Endometrial microvascular endothelial cells (primary cell): ENCODE results near the gene GABARAP. TPM values are rescaled to one million over a fixed set of nuclear protein-coding genes. Genes with fewer than 3 reads are reported as not detected.

ENCODE experiments used
- in situ Hi-C: cut with HindIII; loops from 2 replicates; pipeline ENCODE4 v1.10.0; 2017; ENCODE audit warnings: low sequenced_read_pairs, low pct_unique_long_range_greater_than_20kb; ENCODE audit errors: inconsistent ontology term
- total RNA-seq: library from RNA; depleted of rRNA; stranded (reverse); fragments of >200 nt; gene quantifications from one replicate; pipeline ENCODE4 v1.2.3, GENCODE V29; 2015; ENCODE audit errors: inconsistent ontology term

GABARAP gene
- total RNA-seq, 1 donor from 2014 or later, result 154 TPM

DNA sequence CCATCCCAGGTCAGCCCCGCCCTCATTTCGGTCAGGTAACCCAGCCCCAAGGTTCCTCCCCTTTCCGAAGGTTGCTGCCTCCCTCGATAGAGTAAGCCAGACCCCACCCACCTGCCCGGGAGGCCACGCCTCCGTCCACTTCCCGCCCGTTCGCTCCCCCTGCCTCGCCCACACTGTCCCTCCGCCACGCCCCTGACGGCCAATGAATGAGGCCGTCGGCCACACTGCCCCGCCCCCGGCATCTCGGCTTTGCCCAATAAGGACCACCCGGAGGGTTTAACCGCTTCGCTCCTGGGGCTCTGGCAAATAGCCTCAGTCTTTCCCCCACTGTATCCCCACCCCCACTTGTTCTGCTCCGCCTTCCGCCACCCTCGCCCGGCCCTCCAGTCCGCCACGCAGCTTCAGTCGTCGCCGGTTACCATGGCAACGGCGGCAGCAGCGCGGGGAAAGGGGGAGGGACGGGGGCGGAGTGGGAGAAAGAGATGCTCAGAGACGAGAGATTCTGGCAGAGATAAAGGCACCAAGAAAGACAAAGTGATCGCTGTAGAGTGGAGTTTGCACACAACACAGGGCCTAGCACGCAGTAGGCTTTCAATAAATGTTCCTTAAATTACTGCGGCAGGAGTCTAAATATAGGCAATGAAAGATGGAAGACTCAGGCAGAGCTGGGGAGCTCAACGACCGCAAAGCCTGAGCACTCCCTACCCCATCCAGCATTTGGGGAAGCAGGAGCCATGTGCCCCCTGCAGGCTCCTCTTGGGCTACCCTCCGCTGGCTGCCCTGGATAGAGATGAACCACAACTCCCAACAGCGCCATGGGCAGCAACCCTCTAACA lies 27.7 kb downstream of the GABARAP start:
- in situ Hi-C loops, result no loop called here

DNA sequence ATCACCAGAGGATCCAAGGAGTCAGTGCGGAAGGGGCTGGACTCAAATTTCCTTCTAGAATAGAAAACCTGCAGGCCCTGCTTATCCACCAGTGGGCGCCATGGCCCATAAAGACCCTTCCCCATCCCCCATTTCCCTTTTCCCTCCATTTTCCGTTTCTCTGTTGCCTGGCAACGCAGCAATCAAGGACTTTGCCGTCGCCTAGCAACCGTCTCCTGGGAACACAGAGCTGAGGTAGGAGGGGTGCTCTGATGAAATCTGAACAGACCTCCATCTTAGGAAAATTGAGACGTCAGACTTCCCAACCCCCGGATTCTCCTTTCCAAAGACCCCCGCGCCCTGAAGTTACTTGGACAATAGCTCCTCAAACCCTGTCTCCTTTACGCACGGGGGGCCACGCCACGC lies 28.4 kb downstream of the GABARAP start:
- in situ Hi-C loops, result no loop called here

DNA sequence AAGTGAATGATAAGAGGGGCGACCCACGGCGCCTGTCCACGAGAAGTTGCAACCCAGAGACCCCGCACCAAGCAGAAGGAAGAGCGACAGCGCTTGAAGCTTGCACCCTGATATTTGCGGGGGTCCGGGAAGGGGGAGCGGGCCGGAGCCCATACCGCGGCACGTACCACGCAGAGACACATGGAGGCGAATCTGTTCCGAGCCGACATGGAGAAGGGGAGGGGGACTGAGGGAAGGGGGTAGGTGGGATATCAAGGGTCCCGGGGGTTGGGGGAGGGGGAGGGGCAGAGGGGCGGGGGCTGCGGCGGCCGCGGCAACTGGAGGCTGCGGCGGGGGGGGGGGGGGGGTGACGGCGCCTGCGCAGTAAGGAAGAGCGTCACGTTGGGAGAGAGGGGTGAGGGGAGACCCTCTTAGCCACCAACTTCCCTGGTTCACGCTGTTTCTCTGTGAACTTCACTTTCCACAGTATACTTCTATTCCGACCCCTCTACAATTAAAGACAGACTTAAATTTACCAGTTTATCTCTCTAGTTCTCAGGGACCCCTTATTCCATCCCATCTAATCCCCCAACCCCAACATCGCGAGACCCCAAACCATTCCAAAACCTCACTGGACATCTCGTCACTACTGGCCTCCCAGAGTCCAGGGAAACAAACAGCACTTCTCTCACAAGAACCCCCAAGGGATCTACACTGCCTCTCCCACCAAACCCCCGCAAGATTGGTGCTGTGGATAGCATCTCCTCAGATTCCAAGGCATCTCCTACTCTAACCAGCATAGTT lies 30.6 kb downstream of the GABARAP start:
- in situ Hi-C loops, result no loop called here

DNA sequence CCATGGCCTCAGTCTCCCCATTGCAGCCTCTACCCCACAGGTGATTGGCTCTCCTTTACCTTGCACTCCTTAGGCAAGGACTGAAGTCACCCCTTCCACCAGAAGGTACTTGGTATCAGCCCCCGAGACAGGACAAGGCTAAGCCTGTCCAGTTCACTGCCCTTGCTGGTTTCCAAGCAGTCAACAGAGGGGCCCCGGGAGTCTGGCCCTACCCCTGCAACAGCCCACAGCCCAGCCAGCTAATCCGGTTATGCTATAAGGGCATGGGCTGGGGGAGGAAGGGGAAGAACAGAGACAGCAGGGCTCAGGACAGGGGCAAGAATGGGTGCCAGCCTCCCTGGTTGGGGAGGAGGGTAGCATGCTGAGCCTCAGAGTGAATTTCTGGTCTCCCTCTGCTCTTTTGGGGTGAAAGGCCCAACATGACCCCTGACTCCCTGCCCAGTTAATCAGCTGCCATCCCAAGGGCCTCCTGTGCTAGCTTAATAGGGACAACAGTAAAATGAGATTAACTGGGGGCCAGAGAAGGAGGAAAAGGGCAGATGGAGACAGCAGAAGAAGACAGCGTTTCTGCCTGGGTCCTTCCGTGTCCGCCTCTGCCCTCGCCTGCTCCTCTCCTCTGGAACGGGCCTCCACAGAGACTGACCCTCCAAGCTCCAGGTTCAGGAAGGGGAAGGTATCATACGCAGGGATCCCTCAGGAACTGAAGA lies 33.3 kb downstream of the GABARAP start:
- in situ Hi-C loops, result no loop called here

DNA sequence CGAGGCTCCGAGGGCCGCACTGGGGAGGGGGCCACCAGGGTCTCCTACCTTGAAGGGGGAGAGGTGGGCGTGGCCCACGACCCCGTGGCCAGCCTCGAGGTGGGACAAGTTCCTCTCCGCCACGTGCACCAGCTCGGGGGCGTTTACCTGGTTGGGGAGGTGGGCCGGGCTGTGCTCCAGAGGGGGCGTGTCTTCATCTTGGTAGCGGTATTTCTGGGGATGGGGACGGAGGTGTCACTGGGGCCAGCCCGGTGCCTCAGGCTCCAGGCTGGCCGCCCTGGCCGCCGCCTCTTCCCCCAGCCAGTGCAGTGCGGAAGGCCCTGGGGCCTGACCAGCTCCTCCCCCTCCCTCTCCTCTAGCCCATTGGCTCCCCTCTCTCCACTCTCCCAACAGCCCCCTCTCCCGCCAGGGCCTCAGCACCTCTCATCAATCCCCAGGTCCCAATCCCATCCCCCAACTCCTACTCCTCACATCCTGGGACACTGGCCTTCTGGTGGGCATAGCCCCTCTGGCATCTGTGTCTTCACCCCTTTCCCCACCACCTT lies 34.1 kb downstream of the GABARAP start:
- in situ Hi-C loops, result no loop called here

DNA sequence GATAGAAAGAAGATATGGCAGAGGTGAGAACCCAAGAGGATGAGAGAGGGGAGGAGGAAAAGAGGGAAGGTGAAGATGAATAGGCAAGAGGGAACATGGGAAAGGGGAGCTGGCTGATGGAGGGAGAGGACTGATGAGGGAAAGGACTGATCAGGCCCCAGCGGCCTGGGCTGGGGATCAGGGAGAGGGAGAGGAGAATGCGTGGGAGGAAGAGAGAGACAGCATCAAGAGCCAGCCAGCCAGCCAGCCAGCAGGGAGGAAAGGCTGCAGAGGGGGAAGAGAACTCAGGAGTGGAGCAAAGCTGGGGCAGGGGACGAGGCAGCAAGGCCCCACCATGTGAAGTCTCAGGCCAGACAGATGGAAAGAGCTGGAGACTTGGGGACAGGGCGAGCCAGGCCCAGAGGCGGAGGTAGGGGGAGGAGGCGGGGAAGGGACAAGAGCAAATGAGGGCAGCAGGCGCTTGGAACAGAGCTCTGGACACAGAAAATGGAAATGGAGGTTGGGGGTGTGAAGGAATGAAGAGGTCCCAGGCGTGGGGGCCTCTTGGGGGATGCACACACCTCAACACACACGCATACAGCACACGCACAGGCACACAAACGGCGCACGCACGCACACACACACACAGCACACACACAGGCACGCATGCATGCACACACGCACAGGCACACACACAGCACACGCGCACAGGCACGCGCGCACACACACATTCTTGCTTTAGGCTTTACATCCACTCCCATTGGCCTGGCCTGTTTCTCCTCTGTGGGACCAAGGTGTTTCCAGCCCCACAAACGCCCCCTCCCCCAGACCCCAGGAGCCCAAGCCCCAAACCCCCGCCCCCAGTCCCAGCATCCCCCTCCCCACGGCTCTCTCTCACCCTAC lies 34.9 kb downstream of the GABARAP start:
- in situ Hi-C loops, result no loop called here

DNA sequence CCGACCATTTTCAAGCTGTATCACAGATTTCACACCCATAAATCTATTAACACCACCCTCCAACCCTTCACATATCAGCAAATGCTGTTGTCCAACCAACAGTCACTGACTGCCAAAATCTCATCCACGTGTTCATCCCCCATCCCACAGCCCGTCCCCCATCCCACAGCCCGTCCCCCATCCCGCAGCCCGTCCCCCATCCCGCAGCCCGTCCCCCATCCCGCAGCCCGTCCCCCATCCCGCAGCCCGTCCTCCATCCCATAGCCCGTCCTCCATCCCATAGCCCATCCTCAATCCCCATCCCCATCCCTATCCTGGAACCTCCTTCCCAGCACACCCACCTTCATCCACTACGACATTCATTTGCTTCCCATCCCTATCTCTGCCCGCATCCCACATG lies 36.7 kb downstream of the GABARAP start:
- in situ Hi-C loops, result no loop called here

DNA sequence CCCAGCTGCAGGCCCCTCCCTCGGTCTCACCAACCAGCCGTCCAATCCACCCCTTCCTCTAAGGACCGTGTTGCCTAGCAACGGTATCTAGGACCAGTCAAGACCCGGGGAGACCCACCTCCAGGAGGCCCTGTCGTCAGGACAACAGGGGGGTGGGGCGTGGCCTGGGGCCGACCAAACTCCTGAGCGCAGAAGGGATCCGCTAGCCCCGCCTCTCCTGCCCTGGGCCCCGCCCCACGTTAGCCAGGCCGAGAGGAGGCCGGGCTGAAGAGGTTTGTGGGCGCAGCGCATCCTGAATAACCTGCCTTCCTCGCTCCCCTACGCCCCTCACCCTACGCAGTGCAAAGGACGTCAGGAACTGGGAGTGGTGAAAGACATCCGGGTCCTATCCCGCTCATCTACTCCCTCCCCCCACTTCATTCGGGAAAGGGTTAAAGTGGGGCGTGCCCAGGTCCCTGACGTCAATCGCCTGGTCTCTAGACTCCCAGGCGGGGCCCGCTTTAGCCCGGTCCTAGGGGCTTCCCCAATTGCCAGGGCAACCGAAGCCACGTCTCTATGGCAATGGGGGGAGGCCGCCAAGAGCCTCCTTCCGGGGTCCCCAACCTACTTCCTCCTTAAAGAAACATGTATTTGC lies 37.3 kb downstream of the GABARAP start:
- in situ Hi-C loops, result no loop called here

DNA sequence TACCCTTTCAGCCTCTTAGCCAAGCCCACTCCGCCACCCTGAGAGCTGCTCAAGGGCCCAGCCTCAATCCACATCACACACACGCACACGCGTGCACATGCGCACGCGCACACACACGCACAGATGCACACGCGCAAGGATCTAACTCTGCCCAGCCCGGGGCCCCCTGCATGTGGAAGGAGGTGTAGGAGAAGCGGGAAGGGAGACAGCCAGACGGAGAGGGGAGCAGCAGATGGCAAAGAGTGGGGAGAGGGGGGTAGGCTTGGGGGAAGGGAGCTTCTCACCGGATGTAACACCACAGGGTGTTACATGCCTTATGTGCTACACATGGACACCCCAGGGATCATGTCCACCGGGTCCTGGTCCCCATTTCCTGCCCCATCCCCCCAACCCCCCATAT lies 37.9 kb downstream of the GABARAP start:
- in situ Hi-C loops, result no loop called here

DNA sequence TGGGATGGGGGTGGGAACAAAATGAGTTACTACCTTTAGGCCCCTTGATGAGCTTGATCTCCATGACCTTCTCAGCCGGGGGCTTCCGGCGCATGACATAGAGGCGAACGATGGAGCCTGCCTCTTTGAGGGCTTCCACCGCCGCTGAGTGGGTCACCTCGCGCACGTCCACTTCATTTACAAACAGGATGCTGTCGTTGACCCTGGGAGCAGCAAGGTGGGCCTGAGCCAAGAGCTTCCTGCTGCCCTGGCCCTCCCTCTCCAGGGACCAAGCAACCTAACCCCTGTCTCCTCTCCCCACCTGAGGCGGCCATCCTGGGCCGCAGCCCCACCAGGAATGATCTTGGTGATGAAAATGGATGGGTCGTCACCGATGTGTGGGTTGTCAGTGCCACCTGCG lies 38.9 kb downstream of the GABARAP start:
- in situ Hi-C loops, result no loop called here

DNA sequence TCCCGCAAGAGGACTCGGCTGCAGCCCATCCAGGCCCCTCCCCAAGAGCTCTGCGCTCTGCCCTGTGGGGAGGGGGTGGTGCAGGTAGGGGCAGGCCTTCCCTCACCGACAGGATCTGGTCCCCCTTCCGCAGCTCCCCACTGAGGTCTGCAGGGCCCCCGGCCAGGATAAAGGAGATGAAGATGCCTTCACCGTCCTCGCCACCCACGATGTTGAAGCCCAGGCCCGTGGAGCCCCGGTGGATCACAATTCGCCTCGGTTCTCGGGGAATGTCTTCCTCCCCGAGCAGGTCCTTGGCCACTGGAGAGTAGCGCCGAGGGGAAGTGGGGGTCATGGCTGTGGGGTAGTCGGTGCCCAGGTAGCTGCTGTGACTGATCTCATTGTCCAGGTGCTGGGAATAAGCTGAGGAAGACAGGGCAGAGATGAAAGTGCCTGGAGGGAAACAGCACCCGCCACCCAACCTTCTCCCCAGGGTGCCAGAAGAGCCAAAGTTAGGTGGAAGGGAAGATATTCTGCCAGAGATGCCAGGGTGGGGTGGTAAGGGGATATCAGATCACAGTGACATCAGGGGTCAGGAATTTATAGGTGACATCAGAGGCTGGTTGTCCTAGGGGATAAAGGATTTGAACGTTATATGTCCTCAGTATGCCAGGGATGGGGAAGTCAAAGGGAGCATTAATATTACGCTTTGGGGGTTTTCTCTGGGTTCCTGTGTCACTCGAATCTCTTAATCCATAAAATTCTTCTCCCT lies 45.4 kb downstream of the GABARAP start:
- in situ Hi-C loops, result no loop called here

DNA sequence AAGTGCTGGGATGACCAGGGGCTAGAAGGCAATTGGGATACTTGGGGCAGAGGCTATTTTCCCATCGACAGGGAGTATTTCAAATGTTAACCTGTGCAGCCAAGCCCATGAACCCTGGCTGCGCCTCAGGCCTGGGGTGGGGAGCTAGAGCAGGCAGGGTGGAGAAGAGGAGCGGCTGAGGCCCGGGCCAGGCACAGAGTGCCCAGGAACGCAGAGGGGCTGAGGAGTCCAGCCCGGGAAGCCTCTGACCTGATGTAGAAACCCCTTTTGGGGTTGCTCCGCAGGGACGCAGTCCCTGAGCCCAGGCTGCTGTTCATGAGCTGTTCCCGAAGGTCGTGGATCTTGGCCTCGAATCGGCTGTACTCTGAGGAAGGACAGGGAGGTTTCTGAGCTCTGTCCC lies 46.3 kb downstream of the GABARAP start:
- in situ Hi-C loops, result no loop called here

DNA sequence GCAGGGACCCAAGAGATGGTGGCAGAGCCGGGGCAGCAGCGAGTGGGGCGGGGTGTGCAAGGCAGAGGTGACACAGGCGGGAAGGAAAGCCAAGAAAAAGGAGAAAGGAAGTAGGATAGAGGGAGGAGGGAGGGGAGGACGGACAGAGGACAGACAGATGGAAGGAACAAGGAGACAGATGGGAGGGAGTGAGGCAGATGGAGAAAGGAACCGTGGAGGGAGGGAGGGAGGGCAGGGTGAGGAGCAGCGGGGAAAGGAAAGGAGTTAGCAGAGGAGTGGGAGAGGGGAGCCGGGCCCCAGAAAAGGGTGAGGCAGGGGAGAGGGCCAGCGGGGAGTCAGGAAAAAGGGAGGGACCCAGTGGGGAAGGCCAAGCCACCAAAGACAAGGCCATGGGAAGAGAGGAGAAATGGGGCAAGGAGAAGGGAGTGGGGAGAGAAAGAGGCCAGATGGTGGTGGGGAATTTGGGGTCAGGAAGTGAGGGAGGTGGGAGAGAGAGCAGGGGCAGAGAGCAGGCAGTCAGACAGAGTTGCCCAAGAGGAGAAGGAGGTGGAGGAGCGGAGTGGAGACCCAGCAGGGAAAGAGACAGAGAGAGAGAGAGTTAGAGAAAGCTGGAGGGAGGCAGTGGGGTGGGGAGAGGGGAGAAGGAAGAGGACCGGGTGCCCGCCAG lies 49.8 kb downstream of the GABARAP start:
- in situ Hi-C loops, result no loop called here

DNA sequence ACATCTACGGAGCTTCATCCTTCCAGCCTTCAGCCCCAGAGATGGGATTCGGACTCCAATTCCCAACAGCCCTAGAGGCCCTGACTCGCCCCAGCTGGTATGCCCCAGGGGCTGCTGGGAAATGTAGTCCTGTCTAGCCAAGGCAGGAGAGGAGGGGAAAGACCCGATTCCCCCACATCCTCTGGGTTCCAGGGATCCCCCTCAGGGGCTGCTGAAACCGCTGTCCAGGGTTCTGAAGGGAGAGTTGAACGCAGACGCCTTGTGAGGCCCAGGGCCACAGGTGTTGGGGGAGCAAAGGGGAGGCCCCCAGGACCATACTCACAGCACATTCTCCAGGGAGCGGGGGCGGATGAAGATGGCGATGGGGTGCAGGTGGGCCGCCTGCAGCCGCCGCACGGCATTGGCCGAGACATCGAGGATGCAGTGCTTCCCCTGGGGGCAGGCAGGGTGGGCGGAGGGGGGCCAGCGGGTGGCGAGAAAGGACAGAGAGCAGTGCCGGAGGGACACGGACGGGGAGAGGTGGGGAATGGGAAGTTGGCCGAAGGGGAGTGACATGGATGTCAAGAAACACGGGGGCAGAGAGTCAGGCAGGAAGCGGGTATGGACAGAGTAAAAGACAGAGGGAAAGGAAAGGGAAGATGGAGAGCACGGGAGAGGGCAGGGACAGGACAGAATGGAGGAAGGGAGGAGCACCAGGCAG lies 50.5 kb downstream of the GABARAP start:
- in situ Hi-C loops, result no loop called here

DNA sequence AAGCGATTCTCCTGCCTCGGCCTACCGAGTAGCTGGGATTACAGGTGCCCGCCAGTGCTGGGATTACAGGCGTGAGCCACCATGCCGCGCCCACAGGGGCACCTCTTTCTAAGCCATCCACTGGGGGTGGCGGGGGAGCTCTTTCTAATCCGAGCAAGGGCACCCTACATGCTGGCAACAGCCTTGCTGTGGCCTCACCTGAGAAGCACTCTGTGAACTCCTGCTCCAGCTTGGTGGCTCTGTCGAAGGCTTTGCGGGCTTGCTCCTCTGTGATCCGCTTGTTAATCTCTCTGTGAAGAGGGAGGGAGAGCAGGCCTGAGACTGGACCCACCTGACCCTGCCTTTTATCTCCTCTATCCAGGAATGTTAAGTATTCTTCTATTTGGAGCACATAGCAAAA lies 51.2 kb downstream of the GABARAP start:
- in situ Hi-C loops, result no loop called here

DNA sequence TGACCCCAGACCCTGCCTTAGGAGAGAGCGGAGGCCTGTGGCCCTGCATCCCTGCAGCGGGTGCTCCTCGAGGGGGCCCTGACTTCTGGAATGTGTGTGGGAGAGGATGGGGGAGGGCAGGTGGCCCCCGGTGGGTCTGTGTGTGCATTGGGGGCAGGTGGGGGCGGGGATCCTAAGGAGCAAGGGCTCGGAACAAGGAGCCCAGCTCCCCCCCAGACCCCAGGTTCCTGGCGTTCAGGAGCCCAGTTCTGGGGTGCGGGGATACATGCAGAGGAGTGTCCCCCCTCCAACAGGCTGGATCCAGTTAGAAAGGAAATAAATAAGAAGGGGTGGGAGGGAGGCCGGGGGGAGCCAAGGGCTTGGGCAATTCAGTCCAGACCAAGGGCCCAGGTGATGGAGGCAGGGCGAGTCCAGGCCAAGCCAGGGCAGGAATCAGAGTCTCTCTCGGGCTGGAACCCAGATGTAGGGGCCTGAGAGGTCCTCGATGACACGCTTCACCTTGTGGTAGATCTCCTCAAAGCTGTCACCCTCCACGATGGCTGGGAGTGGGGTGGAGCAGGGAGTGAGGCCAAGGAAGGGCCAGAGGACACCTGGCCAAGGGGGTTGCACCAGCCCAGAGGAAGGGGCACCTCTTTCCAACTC lies 51.9 kb downstream of the GABARAP start:
- in situ Hi-C loops, result no loop called here
